DLD1 (cell line): ENCODE results near the gene TBL1X.
"Not testable (repeated sequence)": the region's sequence is repeated elsewhere in the genome, so short reads cannot be mapped to it uniquely, and the experiment has no call there.

Experiments used
- in situ Hi-C: cut with HindIII; loops from 2 replicates; pipeline ENCODE4 v1.10.0; 2017; ENCODE audit warnings: low sequenced_read_pairs

Gene TBL1X

DNA sequence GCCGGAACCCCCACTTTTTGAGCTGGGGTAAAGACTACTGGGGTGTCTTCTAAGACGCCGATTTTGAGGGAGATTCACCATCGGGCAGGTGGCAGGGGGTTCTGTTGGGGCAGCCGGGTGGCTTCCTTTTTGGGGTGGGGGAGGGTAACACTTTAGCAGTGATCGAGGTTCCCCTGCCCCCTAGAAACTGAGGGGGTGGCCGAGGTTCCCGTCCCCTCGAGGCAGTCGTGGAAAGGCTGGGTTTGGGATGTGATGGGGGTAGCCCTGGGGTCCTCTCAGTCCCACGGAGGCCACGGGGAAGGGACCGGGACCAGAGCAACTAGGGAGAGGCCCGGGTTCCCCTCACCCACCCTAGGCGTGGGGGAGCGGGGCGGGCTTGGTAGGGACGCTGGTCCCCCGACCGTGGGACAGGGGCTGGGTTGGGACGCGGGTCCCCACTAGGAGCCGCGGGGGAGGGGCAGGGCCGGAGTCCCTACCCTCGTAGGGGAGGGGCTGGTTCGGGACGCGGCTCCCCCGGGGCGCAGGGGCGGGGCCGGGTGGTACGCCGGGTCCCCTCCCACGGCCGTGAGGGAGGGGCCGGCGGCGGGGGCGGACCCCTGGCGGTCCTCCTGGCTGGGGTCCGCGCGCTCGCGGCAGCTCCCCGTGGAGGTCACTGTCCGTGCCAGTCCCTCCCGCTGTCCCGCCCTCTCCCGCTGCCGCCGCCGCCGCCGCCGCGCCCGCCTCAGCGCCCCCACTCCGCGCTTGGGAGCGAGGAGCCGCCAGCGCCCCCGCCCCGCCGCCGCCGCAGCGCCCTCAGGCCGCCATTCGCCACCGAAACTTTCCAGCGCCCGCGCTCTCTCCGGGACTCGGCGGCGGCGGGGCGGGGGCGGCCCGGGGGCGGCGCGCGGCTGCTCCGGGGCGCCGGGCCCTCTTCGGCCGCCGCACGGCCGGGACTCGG is at the start of gene TBL1X:
Gene TBL1X, plus strand, starts transcription at position 624 of the 937 bp plus-strand sequence. CDS start 188,529 bp downstream, outside the sequence.
- in situ Hi-C loops = no loop called here

DNA sequence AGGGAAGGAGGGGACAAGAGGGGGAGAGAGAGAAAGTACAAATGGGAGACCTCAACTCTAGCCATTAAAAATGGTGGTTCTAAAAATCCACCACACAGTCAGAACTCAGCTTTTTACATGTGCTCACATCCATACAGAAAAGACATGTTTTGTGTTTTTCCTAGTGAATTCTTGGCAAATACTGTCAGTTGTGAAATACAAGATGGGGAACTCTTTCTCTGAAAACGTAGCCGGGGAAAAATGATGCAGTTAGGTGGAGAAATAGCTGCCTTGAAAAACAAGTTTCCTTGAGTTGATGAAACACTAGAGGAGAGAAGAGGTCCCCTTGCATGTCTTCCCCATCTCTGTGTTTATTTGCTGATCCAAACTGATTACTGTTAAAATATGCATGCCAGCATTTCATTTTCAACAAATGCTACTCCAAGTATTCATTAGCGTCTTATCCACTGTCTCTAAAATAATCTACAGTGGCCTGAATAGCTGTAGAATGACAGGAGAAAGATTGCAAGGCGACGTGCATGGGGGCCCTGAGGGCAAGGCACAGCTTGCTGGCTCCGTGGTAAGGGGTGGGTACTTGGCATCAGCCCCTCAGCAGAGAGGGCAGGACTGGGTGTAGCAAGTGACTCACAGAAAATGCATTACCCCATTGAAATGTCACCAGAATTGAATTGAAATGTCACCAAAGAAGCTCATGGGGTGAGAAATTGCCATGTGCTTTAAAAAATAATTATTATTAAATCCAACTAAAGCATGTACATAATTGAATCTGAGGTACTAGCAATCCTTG is 48.1 kb upstream of the TBL1X start:
- in situ Hi-C loops = no loop called here

DNA sequence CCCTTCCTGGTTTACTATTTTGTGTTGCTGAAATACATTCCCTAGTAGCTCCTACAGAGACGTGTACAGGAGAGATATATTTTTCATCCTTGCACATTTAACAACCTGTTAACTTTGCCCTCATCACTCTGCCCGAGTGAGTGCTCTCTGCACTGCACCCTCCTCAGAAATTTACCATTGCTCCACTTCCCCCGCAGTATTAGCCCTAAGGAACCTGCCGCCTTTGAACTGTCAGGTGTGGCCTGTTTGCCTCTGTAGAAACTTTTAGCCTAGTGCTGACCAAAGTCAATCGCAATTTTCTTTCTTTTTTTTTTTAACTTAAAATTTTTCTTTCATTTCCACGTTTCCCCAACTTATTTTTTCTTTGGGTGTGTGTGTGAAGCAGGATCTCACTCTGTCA is 46.6 kb upstream of the TBL1X start:
- in situ Hi-C loops = no loop called here

DNA sequence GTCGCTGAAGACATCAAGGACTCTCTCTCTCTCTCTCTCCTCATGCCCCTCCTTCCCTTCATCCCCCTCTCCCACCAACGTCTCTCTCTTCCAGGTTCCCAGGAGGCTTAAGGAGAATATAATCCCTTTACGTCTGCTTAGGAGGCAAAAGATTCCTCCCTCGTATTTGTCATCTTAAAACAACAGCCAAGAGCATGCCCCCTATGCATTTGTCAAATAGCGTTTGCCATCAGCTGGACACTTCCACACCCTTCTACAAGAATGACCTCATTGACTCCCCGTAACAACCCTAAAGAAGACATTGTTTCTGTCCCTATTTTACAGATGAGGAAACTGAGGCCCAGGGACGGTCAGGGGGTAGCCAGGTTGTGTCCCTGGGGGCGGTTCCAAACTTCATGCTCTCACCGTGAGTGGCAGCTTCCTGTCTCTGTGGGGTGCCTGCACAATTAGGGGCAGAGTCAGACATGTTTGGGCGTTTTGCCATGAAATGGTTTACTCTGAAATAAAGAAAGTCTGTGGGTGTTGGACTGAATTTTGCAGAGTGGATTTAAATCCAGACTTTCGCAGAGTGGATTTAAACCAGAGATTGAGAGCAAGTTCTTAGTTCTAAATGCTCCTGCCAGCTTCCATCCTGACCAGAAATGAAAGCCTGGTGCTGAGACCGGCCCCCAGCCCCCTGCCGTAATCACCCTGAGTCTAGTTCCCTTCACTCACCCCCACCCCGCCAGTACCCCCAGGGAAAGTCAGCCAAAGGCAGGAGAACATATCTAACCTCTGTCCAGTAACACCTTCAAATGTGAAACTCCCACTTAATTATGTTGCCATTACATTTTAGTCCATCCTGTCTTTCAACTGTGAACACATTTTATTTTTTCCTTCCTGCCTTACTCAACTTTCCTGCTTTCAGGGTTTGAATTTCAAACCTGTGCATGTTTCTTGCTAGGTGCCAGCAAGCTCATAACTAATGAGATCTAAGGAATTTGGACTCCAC is 44.3 kb upstream of the TBL1X start:
- in situ Hi-C loops = no loop called here

DNA sequence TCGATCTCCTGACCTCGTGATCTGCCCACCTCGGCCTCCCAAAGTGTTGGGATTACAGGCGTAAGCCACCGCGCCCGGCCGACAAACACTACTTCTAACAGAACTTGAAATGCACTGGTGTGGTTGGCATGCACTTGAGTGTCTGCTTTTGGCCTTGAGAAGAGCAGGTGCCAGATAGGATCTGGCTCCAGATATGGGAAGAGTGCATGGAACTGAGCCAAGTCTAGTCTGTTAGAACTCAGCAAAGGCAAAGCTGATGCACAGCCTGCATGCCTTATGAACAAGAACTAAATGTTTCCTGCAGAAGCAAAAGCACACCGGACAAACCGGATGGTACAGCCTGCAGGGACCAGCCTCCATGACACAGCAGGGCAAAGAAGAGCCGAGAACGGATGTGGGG is 35.1 kb upstream of the TBL1X start:
- in situ Hi-C loops = no loop called here

DNA sequence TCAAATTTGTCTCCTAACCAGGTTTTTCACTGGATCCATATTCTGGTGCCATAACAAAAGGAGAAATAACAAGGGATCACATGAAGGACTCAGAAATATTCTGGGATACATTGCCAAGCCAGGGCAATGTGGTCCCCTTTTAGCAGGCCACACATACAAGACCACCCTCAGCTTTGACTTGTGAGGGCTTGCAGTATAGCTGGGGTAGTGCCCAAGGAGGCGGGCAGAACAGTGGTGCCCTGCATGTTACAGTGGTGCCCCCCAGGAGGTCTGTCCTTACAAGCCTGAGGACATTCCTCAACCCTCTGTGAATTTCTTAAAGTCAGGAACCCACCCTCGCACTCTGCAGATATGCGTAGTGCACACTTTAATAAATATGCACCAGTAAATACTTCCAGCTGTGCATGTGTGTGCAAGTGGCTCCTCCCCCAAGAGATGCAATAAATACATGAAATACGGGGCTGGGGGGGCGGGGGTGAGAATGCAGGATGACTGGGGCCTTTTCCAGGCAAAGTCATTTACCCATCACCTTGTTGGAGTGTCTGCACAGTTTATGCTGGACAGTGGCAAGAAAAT is 34.4 kb upstream of the TBL1X start:
- in situ Hi-C loops = no loop called here

DNA sequence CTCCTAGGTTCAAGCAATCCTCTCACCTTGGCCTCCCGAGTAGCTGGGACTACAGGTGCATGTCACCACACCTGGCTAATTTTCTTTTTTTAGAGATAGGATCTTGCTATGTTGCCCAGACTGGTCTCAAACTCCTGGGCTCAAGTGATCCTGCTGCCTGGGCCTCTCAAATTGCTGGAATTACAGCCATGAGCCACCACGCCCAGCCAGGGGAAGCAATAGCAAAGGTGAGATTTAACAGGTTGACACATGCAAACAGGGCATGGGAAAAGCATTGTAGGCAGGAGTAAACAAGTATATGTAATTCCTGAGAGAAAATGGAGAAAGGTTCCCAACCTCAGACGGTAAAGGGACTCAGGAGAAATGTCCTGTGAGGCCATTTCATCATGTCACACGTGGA is 33.6 kb upstream of the TBL1X start:
- in situ Hi-C loops = no loop called here

DNA sequence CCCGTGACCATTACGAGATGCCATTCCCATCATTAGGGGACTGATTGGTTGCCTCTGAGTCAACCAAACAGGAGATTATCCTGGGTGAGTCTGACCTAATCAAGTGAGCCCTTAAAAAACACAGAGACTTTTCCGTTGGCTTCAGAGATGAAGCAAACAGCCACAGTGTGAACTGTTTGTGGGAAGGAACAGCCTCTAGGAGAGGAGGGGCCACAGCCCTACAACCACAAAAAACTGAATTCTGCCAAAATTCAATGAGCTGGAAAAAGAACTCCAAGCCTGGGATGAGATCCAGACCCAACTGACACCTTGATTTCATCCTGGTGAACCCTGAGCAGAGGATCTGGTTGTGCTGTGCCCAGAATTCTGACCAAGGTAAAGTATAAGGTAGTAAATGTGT is 31.3 kb upstream of the TBL1X start:
- in situ Hi-C loops = no loop called here

DNA sequence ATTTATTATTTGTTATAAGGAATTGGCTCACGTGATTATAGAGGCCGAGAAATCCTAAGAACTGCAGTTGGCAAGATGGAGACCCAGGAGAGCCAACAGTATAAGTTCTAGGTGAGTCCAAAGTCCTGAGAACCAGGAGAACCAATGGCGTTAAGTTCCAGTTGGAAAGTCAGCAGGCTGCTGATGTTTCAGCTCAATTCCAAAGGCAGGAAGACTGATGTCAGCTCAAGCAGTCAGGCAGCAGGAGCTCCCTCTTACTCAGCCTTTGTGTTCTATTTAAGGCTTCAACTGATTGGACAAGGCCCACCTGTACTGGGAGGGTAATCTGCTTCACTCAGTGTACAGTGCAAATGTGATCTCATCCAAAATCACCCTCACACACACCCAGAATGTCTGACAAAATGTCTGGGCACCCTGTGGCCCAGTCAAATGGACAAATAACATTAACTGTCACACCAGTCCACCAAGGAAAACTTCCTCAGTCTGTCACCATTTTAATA is 30.8 kb upstream of the TBL1X start:
- in situ Hi-C loops = no loop called here

DNA sequence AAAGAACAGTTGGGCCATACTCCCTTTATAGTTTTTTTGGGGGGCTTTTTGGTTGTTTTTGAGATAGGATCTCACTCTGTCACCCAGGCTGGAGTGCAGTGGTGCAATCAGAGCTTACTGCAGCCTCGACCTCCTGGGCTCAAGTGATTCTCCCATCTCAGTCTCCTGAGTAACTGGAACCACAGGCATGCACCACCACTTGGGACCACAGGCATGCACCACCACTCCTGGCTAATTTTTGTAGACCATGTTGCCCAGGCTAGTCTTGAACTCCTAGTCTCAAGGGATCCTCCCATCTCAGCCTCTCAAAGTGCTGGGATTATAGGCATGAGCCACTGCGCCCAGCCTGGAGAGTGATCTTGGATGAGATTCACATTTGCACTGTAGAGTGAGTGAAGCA is 29.8 kb upstream of the TBL1X start:
- in situ Hi-C loops = not testable (repeated sequence)

DNA sequence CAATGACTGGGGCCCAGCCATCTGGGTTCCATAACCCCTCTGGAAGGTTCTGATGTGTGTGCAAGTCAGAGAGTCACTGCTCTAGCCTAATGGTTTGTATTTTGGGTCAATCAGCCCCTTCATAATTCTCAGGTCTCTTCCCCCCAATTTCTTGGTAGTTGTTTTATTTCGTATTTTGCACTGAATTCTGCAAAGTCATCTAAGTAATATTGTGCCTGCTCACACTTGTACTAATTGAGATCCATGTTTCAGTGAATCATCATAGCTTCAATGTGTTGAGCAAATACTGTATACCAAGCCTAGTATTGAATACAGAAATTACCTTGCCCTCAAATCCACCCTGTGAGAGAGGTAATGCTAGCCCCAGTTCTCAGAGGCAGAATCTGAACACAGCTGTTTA is 28.0 kb upstream of the TBL1X start:
- in situ Hi-C loops = no loop called here

DNA sequence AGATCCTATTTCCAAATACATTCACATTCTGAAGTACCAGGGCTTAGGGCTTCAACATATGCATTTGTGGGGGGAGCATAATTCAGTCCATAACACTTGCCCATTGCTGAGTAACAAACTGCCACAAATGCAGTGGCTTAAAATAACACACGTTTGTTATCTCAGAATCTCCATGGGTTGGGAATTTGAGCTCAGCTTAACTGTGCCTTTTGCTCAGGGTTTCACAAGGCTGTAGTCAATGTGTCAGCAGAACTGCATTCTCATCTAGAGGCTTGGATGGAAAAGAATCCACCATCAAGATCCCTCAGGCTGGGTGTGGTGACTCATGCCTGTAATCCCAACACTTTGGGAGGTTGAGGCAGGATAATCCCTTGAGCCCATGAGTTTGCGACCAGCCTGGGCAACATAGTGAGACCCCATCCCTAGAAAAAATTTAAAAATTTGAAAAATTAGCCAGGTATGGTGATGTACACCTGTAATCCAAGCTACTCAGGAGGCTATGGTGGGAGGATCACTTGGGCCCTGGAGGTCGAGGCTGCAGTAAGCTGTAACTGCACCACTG is 25.8 kb upstream of the TBL1X start:
- in situ Hi-C loops = no loop called here

DNA sequence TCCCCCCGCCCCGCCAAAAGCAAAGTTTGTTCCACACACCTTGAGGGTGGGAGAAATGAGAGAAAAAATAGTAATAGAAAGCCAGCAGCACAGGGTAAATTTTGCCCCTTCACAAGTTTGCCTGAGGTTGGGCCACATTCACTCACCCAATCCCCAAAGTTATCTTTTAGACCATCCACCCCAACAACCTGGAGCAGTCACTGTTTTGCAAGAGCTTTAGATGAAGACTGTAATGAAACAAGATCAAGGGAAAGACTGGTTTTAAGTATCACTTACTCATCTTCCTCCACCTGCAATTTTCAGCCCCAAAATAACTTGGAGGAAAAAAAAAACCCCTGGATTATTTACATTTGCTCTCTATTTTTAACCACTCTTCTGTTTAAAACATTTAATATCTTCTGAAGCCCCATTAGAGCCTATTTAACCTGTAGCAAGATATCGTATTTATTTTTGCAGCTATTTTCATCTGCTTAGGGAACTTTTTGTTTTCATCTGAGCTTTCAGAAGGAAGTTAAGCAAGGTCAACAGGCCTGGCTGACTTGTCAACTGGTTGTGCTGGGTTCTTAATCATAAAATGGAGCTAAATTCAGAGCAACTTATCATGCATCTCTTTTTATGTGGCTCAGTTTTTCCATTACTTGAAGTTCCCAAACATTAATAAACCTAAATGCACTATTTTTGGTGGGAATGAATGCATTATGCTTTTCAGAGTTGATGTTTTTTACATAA is 24.6 kb upstream of the TBL1X start:
- in situ Hi-C loops = no loop called here

DNA sequence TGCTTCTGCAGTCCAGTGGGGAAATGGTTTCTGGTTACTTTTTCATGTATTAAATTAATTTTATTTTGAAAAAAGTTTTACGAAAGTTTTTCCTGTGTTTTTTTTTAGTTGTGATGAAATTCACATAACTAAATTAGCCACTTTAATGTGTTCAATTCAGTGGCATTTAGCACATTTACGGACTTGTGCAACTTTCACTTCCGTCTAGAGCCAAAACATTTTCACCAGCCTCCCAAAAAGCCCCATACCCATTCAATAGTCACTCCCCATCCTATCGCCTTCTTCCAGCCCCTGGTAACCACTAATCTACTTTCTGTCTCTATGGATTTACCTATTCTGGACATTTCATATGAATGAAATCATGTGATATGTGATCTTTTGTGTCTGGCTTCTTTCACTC is 22.8 kb upstream of the TBL1X start:
- in situ Hi-C loops = no loop called here

DNA sequence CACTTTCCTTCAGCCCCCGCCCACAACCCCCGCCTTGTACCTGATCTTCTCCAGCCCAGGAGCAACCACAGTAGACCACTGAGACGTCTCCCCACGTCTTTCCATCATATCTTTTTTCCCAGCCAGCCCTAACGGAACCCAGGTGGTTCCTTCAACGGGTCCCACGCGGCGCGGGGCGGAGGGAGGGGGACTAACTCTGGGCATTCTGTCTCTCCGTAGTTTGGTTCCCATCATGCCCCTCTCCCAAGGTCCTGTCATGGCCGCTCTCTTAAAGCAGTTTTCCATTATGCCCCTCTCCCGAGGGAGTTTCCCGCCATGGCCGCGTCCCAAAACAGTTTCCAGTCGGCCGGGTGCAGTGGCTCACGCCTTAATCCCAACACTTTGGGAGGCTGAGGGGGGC is 21.5 kb upstream of the TBL1X start:
- in situ Hi-C loops = no loop called here

DNA sequence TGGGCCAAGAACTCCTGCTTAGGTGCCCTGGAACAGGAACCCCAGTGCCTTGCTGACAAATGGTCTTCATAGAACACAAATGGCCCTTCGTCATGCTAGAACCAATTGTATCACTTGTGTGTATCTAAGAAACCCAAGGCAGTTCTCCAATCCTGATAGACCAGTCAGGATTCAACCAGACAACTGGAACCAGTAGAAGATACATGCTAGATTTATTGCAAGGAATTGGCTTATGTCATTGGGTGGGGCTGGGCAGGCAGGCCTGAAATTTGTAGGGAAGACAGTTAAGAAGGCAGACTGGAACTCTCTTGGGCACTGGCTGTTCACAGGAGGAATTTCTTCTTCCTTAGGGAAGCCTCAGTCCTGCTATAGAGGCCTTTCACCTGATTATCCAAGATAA is 17.0 kb upstream of the TBL1X start:
- in situ Hi-C loops = no loop called here

DNA sequence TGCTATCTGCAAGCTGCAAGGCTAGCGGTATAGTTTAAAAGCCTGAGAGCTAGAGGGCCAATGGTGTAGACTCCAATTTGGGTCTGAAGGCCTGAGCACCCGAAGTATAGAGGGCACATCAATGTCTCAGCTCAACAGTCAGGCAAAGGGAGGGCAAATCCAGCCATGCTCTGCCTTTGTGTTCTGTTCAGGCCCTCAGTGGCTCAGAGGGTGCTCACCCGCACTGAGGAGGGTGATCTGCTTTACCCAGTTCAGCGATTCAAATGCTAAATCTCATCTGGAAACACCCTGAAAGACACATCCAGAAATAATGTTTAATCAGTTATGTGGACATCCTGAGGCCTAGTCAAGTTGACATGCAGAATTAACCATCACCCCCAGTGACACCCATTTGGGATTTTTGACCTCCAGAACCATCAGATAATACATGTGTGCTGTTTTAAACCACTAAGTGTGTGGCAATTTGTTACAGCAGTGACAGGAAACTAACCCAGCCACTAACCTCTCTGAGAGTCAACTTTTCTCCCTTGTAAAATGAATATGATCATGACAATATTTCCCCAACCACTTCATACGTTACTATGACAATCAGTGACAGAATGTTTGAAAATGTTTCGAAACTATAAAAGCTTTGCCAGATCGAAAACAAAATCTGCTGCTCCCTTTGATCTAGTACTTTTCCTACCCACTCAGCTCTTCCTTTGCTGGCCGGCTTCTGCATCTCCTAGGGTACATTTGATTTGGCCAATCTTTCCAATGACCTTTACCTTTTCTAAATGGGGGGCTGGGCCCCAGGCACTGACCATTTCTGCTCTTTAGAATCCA is 8.4 kb upstream of the TBL1X start:
- in situ Hi-C loops = no loop called here

DNA sequence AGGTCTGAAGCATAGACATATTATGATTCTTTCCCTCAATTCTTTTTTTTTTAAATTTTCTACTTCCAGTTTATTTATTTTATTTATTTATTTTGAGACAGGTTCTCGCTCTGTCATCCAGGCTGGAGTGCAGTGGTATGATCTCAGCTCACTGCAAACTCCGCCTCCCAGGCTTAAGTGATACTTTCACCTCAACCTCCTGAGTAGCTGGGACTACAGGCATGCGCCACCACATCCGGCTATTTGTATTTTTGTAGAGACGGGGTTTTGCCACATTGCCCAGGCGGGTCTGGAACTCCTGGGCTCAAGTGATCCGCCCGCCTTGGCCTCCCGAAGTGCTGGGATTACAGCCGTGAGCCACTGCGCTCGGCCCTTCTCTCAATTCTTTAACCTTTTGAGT is 6.8 kb upstream of the TBL1X start:
- in situ Hi-C loops = not testable (repeated sequence)
